GM12872 (cell line): ENCODE data around the gene TBX2.

Experiments
- TF ChIP-seq, protein P1 (sequence below): IDR thresholded peaks from 3 replicates; pipeline ENCODE4 v1.5.1; 2011; ENCODE audit warnings: low read depth, mild to moderate bottlenecking, low read length, moderate library complexity; ENCODE audit not compliant: insufficient read depth

TBX2 gene

DNA sequence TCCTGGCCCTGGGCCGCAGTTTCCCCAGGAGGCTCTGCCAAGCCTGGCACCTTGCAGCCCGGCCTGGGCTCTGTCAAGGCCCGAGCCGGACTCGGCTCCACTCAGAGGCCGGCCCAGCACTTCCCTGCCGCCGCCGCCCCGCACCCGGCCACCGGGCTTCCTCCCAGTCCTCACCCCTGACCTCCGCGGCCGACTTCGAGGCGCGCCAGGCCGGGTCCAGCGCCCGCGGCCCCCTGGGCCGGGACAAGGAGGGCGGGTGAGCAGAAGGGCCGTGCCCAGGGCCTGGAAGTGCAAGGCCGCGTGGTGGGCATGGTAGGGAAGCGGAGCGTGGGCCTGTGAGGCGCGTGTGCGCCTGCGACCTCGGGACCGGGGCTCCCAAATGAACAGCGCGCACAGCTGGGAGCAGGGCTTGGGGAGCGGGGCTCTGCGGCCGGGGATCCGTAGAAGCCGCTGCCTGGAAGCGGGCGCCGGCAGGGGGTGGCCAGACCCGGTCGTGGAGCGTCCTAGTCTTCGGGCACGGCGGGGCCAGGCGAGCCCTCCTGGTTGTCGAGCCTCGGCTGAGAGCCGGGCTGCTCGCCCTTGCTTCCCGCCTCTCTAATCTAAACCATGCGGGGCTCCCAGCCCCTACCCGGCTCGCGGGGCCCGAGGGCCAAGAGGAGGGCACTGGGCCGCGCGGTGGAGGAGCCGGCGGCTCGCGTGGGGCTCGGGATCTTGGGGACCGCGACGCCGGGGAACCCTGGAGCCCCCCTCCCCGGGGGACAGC, 52.1 kb downstream of the TBX2 start:
- TF ChIP-seq, protein P1, sequence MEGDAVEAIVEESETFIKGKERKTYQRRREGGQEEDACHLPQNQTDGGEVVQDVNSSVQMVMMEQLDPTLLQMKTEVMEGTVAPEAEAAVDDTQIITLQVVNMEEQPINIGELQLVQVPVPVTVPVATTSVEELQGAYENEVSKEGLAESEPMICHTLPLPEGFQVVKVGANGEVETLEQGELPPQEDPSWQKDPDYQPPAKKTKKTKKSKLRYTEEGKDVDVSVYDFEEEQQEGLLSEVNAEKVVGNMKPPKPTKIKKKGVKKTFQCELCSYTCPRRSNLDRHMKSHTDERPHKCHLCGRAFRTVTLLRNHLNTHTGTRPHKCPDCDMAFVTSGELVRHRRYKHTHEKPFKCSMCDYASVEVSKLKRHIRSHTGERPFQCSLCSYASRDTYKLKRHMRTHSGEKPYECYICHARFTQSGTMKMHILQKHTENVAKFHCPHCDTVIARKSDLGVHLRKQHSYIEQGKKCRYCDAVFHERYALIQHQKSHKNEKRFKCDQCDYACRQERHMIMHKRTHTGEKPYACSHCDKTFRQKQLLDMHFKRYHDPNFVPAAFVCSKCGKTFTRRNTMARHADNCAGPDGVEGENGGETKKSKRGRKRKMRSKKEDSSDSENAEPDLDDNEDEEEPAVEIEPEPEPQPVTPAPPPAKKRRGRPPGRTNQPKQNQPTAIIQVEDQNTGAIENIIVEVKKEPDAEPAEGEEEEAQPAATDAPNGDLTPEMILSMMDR = no peak

DNA sequence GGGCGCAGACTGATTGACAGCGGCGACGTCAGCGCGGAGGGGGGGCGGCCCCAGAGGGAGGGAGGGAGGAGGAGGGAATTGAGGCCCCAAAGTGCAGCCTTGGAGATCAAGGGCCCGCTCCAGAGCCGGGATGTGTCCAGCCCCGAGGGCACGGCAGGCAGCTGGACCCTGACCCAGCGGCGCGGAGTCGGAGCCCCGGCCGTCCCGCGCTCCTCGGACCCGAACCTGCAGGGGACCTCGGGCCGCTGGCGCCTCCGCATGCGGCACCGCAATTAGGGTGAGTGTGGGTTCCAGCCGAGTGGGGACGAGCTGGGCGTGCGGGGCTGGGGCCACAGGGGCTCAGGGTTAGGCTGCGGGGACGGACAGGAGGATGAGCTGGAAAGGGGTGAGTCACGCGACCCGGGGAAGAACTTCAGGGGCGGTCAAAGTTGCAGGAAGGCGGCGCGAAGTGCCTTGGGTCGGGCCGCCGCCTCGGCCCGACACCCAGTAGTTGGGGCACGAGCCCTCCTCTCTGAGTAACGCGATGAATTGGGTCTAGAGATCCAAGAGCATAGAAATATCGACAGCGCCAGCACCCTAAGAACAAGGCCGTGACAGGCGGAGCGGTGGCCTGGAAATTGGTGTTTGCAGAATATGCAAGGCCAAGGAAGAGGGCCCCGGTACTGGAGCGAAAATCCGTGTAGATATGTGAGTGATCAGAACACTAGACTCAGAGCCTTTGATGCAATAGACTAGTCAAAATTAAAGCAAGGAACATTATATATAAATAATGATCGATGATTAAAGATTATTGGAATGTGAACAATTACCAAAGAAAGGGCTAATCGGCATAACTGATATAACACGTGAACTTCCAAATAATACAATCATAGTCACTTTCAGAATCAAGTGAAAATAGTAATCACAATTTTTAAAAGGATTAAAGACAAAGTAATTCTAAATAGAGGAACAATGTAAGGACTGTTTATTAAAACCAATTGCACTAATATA, 53.0 kb downstream of the TBX2 start, which contains the start of gene TBX4:
Gene TBX4, plus strand, starts transcription at position 122 of the 990 bp plus-strand sequence. CDS start 4,069 bp downstream, outside the sequence.
- TF ChIP-seq, protein P1 = no peak

DNA sequence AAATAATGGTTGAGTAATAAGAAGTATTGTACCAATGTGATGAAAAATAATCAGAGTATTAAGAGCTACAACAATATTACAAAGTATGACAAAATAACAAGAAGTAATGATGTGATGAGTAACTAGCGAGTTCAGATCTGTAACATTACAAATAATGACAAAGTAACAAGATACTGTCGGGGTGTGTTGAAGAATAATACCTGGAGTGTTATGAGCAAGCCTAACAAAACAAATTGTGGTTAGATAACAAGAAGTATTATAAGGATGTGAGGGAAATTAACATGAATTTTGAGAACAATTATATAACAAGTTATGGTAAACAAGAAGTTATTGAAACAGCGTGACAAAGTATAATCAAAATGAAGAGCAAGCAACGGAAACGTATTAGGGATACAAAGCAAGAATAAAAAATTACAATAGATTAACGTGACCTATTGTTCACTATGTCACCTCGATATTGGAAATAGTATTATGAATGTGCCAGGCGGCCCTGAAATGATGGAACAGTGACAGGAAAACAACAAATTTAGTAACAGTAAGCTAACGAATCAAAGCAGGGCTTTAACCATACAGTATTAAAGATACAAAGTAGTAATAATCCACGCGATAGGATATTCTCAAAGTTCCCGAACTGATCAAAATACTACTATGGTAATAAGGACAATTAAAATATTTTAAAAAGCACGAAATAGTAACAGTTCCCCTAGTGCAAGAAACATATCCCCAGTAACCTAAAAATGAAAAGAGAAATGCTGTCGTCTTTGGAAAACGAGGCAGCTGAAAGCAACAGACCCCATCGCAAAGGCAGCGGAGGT, 54.1 kb downstream of the TBX2 start:
- TF ChIP-seq, protein P1 = no peak

DNA sequence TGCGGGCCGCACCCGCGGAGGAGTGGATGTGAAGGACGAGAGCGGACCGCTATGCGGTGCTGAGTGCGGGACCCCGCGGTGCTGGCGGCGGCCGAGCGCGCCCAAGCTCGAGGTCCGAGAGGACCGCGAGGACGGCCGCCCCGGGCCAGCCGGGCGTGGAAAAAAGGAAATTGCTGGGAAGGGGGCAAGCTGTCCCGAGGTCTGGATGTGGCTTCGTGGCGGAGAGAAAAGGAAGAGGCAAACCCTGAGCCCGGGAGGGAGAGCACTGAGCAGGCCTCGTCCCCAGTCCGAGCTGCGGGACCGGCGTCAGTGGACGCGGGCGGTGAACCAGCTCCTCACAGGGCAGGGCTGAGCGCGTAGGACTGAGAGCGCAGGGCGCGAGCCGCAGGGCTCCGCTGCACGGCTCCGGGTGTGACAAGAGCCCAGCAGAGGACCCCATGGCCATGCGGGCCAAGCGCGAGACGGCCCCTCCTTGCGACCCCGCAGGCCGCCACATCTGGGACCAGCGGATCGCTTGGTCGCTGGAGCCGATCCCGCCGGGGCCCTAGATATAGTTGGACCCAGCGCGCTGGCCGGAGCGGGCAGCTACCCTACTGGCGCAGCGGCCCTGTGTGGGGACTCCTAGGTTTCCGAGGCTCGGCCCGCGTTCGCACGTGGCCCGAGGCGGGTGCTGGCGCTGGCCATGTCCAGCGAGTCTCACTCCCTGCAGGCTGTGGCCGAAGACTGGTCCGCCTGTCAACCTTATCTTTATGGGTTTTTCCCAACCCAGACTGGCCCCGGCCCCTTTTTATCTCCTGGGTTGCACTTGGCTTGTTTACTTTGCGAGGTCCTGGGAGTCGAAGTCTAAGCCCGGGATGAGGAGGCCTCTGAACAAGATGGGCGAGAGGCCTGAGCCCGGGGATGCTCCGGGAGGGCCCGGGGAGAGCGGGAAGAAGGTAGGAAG, 55.0 kb downstream of the TBX2 start:
- TF ChIP-seq, protein P1 = no peak

DNA sequence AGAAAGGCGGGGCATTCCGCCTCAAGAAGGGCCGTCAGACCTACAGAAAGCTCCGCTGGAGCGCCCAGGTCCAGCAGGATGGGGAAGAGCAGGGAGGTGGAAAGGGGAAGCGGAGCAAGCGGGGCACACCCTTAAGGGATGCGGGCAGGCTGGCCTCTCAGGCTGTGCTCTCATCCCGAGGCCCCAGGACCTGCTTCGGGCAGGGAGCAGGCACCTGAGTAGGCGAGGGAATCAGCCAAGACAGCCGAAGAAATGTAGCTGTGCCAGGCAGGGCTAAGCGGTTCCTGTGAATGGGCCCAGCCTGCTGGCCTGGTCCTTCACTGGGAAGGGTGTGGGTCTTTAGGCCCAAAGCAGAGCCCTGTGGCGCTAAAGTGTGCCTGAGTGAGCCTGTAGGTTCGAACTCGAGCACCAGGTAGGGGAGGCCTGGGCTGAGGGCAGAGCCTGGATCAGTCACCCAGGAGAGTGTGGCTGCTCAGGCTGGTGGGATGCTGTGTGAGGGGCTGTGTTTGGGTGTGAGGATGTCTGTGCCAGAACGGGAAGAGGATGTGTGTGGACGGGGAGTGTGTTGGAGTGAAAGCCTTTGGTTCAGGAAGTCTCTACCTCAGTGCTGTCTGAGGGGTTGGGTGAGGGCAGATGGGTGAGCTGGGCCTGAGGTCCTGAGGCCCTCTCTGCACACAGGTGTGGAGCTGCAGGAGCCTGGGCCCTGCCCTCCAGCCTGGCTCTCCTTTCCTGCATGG, 55.8 kb downstream of the TBX2 start:
- TF ChIP-seq, protein P1 = no peak

DNA sequence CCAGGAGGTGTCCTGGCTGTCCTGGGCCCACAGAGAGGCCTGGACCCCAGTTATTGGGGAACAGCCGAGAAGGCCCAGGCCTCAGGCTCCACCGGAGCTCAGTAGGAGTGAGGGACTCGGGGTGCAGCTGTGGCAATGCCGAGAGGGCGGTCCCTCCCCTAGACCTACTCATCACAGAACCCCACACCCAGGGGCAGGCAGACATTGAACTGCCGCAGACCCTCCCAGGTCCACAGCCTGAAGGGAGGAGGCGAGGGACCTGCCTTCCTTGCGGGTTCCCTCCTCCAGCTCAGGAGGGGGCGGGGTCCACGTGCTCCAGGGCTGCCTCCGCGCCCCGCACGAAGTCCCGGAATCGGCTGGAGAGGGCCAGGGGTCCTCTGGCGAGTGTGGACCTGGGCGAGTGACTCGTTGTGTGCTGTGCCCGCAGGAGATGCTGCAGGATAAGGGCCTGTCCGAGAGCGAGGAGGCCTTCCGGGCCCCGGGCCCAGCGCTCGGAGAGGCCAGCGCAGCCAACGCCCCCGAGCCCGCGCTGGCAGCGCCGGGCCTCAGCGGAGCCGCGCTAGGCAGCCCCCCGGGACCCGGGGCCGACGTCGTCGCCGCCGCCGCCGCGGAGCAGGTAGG, 56.5 kb downstream of the TBX2 start:
- TF ChIP-seq, protein P1 = no peak
